CD4-positive, alpha-beta T cell treated with Interleukin-15 for 4 hours (primary cell): ENCODE data around the gene LZTS2.

Source experiments
- DNase-seq: peaks from one replicate; pipeline ENCODE4 v3.0.0-alpha.2; 2020; ENCODE audit warnings: low spot score

LZTS2 gene

GRCh38 chr10:101055411-101055810 lies 55.8 kb downstream of the LZTS2 start:
- no peak for DNase-seq

DNA sequence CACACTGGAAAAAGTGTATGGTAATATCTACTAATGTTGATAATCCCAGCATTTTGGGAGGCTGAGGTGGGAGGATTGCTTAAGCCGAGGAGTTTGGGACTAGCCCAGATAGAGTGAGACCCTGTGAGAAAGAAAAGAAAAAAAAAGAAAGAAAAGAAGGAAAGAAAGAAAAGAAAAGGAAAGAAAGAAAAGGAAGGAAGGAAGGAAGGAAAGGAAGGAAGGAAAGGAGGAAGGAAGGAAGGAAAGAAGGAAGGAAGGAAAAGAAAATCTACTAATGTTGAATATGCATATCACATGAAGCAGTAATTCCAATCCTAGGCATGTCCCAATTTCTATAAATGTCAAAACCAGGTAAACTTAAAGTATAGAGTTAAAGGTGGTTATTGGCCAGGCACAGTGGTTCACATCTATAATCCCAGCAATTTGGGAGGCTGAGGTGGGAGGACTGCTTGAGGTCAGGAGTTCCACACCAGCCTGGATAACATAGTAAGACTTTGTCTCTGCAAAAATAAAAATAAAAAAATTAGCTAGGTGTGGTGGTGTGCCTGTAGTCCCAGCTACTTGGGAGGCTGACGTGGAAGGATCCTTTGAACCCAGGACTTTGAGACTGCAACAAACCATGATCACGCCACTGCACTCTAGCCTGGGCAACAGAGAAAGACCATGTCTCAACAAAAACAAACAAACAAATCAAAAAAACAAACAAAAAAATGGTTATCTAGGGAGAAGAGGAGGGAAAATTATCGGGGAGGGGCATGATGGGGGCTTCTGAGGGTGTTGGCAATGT lies 57.0 kb downstream of the LZTS2 start:
- DNase-seq = no peak
